Glutamatergic neuron (in vitro differentiated cells): ENCODE results near the gene SMIM28. TPM values are rescaled to one million over a fixed set of nuclear protein-coding genes. Genes with fewer than 3 reads are reported as not detected.
"Not testable (repeated sequence)": the region's sequence is repeated elsewhere in the genome, so short reads cannot be mapped to it uniquely, and the experiment has no call there.

Experiments used
- DNase-seq: peaks from one replicate; pipeline ENCODE4 v3.0.0; 2022
- H3K27ac Mint-ChIP-seq: one replicate; pipeline ENCODE4 v1.8.0; 2020; ENCODE audit warnings: mild to moderate bottlenecking, mixed read lengths, inconsistent platforms; ENCODE audit not compliant: unreplicated experiment
- H3K27me3 Mint-ChIP-seq: one replicate; pipeline ENCODE4 v1.8.0; 2020; ENCODE audit warnings: mild to moderate bottlenecking, moderate library complexity, mixed read lengths, inconsistent platforms; ENCODE audit not compliant: unreplicated experiment
- H3K36me3 Mint-ChIP-seq: one replicate; pipeline ENCODE4 v1.8.0; 2020; ENCODE audit warnings: mild to moderate bottlenecking, mixed read lengths, inconsistent platforms; ENCODE audit not compliant: unreplicated experiment
- H3K4me1 Mint-ChIP-seq: one replicate; pipeline ENCODE4 v1.8.0; 2020; ENCODE audit warnings: mild to moderate bottlenecking, low read depth, mixed read lengths, inconsistent platforms; ENCODE audit not compliant: unreplicated experiment
- H3K4me3 Mint-ChIP-seq: one replicate; pipeline ENCODE4 v1.8.0; 2020; ENCODE audit warnings: mild to moderate bottlenecking, mixed read lengths, inconsistent platforms; ENCODE audit not compliant: unreplicated experiment
- H3K9me3 Mint-ChIP-seq: one replicate; pipeline ENCODE4 v1.8.0; 2020; ENCODE audit warnings: mild to moderate bottlenecking, moderate library complexity, mixed read lengths, inconsistent platforms; ENCODE audit not compliant: unreplicated experiment
- total RNA-seq: library from RNA; stranded (reverse); fragmentation: NEBNext Ultra II Directional; extraction: Animal tissue kit (Norgen Biotek cat#: 25700); gene quantifications from one replicate; pipeline ENCODE4 v1.2.1, GENCODE V29; 2021; ENCODE audit not compliant: unreplicated experiment
- TF ChIP-seq, protein P1 (sequence below): fragments of 200-600 bp; sonication (generic); IDR thresholded peaks from one replicate; pipeline ENCODE4 v1.5.0; 2021; ENCODE audit not compliant: partially characterized antibody, unreplicated experiment

SMIM28 gene
- total RNA-seq, 1 donor from 2014 or later, result not detected

DNA sequence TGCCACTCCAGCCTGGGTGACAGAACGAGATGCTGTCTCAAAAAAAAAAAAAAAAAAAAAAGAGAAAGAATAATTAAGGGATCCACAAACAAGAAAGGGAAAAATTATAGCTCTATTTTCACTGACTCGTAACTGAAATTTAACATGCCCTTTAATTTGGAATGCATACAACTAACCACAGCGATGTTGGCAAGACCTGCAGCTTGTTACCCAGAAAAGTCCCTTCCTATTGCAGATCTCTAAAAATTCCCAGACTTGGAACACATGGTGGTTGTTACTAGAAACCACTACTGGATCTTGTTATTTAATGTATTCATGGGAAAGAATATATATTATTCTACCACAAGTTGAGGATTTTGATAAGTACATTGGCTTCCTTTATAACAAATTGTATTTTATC lies 27.8 kb upstream of the SMIM28 start:
- Mint-ChIP-seq H3K36me3 (no peaks in the 10 kb centered on the region), H3K9me3 (no peaks in the 10 kb centered on the region), H3K27ac (no peak overlapping the region), H3K27me3 (no peaks in the 10 kb centered on the region), H3K4me3 (no peak overlapping the region), H3K4me1 (no peaks in the 10 kb centered on the region)
- TF ChIP-seq, protein P1, sequence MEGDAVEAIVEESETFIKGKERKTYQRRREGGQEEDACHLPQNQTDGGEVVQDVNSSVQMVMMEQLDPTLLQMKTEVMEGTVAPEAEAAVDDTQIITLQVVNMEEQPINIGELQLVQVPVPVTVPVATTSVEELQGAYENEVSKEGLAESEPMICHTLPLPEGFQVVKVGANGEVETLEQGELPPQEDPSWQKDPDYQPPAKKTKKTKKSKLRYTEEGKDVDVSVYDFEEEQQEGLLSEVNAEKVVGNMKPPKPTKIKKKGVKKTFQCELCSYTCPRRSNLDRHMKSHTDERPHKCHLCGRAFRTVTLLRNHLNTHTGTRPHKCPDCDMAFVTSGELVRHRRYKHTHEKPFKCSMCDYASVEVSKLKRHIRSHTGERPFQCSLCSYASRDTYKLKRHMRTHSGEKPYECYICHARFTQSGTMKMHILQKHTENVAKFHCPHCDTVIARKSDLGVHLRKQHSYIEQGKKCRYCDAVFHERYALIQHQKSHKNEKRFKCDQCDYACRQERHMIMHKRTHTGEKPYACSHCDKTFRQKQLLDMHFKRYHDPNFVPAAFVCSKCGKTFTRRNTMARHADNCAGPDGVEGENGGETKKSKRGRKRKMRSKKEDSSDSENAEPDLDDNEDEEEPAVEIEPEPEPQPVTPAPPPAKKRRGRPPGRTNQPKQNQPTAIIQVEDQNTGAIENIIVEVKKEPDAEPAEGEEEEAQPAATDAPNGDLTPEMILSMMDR, result no peak
- DNase-seq, result no peak

DNA sequence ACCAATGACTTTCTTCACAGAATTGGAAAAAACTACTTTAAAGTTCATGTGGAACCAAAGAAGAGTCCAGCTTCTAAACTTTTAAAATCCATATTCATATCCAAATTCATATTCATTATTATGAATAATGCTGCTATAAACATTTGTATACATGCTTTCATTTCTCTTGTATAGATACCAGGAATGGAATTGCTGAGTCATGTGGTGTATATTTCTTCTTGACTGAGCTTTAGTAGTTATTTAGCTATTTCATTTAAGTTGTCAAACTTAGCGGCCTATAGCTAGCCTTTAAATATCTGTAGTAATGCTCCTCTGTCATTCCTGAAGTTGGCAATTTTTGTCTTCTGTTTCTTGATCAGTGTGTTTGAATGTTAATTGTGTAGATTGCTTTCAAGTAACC lies 19.8 kb upstream of the SMIM28 start:
- H3K36me3 Mint-ChIP-seq, result no peaks in the 10 kb centered on the region
- no peak overlapping the region for H3K27ac Mint-ChIP-seq
- TF ChIP-seq, protein P1, result no peak
- no peak overlapping the region for H3K4me3 Mint-ChIP-seq
- no peaks in the 10 kb centered on the region for H3K27me3 Mint-ChIP-seq
- DNase-seq, result no peak
- H3K9me3 Mint-ChIP-seq, result no peaks in the 10 kb centered on the region
- H3K4me1 Mint-ChIP-seq, result no peaks in the 10 kb centered on the region

DNA sequence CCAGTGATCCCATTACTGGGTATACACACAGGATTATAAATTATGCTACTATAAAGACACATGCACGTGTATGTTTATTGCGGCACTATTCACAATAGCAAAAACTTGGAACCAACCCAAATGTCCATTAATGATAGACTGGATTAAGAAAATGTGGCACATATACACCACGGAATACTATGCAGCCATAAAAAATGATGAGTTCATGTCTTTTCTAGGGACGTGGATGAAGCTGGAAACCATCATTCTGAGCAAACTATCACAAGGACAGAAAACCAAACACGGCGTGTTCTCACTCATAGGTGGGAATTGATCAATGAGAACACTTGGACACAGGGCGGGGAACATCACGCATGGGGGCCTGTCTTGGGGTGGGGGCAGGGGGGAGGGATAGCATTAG lies 9.0 kb upstream of the SMIM28 start:
- H3K36me3 Mint-ChIP-seq, H3K27ac Mint-ChIP-seq, H3K4me3 Mint-ChIP-seq, H3K27me3 Mint-ChIP-seq, H3K9me3 Mint-ChIP-seq, H3K4me1 Mint-ChIP-seq, DNase-seq: not testable (repeated sequence)

DNA sequence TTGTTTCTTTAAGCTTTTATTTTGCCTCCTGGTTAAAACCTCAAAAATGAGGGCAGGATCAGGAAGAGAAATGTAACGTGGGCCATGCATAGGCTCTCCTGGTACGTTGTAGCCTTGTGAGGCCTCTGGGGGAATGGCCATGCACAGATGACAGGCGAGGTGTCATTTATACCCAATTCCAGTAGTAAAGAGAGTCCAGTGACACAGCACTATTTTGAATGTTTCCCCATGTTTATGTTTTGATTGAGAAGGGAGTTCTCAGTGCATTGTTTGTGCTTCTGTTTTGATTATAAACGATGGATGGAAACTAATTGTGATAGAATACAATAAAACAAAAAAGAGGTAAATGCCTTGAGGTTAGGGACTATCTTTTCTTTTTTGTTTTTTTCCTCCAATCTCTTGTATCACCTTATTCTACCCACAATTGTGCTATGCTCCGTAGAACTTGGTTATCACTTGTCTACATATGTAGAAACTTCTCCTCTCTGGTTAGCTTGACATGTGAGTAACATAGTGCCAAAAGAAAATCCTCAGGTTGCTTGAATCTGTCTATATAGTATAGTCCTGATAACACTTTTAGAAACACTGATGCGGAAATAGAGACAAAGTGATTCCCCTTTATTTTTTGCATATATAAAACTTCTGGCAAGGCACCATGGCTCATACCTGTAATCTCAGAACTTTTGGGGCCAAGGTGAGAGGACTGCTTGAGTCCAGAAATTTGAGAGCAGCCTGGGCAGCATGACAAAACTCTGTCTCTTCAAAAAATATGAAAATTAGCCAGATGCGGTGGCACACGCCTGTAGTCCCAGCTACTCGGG lies 6.9 kb upstream of the SMIM28 start:
- H3K36me3 Mint-ChIP-seq, result no peaks in the 10 kb centered on the region
- H3K4me3 Mint-ChIP-seq, result no peak overlapping the region
- no peak for DNase-seq
- TF ChIP-seq, protein P1, result no peak
- peaks cover 2% of the 10 kb centered on the region for H3K4me1 Mint-ChIP-seq
- no peaks in the 10 kb centered on the region for H3K27me3 Mint-ChIP-seq
- H3K9me3 Mint-ChIP-seq, result no peaks in the 10 kb centered on the region
- H3K27ac Mint-ChIP-seq, result no peak overlapping the region

DNA sequence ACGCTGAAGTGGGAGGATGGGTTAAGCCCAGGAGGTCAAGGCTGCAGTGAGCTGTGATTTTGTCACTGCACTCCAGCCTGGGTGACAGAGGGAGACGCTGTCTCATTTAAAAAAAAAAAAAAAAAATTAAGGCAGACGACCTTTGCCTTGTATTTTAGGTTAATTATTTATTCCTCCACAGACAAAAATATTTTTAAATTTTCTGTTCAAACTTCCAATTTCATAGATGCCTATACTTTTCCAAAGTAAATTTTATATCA lies 6.3 kb upstream of the SMIM28 start:
- H3K27ac Mint-ChIP-seq, result no peak overlapping the region
- H3K36me3 Mint-ChIP-seq, result no peaks in the 10 kb centered on the region
- H3K4me1 Mint-ChIP-seq, result peaks cover 2% of the 10 kb centered on the region
- no peaks in the 10 kb centered on the region for H3K9me3 Mint-ChIP-seq
- no peak for DNase-seq
- H3K4me3 Mint-ChIP-seq, result no peak overlapping the region
- TF ChIP-seq, protein P1, result no peak
- H3K27me3 Mint-ChIP-seq, result no peaks in the 10 kb centered on the region

DNA sequence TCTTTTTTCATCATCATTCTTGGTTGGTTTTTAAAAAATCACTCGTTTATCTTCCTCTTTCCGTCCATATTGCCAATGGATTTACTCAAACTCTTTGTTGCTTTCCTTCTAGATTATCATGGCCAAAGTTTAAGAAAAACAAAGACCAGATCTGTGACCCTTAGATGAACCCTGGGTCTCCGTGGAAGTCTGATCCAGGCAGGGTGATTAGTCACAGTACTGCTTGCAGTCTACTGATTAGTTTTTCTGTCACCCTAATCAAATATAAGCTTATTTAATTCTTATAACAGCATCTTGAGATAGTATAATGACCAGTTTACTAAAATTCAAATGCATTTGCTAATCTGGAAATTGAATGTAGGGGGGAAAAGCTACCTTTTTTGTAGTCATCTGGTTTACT lies 6.0 kb upstream of the SMIM28 start:
- TF ChIP-seq, protein P1, result no peak
- H3K4me3 Mint-ChIP-seq, result no peak overlapping the region
- no peaks in the 10 kb centered on the region for H3K27me3 Mint-ChIP-seq
- peaks cover 2% of the 10 kb centered on the region for H3K4me1 Mint-ChIP-seq
- no peak overlapping the region for H3K27ac Mint-ChIP-seq
- H3K9me3 Mint-ChIP-seq, result no peaks in the 10 kb centered on the region
- no peaks in the 10 kb centered on the region for H3K36me3 Mint-ChIP-seq
- no peak for DNase-seq
